OCI-LY1 (cell line): Measurements from ENCODE around the gene FKBP1A.

Experiments used
- CTCF ChIP-seq: fragments of 200-600 bp; sonication (generic), shearing (Covaris generic); IDR thresholded peaks from 2 replicates; pipeline ENCODE4 v1.5.1; 2017; ENCODE audit warnings: mild to moderate bottlenecking, antibody characterized with exemption, low read length, moderate library complexity, mixed read lengths
- EZH2 ChIP-seq: fragments of 200-600 bp; sonication (generic), shearing (Covaris generic); IDR thresholded peaks from 2 replicates; pipeline ENCODE4 v1.8.0; 2017; ENCODE audit warnings: borderline replicate concordance, mixed run types, mild to moderate bottlenecking, antibody characterized with exemption, low read length, moderate library complexity, mixed read lengths

- TF ChIP-seq CTCF (no peak), EZH2 (no peak)
Measured at GRCh38 chr20:1429143-1429728, 36.4 kb upstream of the FKBP1A start.
